ENCODE results near the gene NDNF. TPM values are rescaled to one million over a fixed set of nuclear protein-coding genes. Genes with fewer than 3 reads are reported as not detected.
A peak's percentile ranks its signal among the peaks of the same experiment; 100 is the strongest.

The NDNF gene
- total RNA-seq, 4 donors from 2014 or later, result 11.6 to 16.0 (median 12.1) TPM

GRCh38 chr4:121108557-121108956, 36.2 kb upstream of the NDNF start:
- Histone ChIP-seq H3K27me3 (no peaks in the 10 kb centered on the region), H3K36me3 (no peaks in the 10 kb centered on the region), H3K9me3 (no peaks in the 10 kb centered on the region), H3K27ac (replicated peaks in 1 of 4) (no peak overlapping the region), H3K4me1 (no peaks in the 10 kb centered on the region), H3K4me3 (no peak overlapping the region)
- no peak for DNase-seq (ENCODE audit: extremely low spot score)
- TF ChIP-seq, protein P1, sequence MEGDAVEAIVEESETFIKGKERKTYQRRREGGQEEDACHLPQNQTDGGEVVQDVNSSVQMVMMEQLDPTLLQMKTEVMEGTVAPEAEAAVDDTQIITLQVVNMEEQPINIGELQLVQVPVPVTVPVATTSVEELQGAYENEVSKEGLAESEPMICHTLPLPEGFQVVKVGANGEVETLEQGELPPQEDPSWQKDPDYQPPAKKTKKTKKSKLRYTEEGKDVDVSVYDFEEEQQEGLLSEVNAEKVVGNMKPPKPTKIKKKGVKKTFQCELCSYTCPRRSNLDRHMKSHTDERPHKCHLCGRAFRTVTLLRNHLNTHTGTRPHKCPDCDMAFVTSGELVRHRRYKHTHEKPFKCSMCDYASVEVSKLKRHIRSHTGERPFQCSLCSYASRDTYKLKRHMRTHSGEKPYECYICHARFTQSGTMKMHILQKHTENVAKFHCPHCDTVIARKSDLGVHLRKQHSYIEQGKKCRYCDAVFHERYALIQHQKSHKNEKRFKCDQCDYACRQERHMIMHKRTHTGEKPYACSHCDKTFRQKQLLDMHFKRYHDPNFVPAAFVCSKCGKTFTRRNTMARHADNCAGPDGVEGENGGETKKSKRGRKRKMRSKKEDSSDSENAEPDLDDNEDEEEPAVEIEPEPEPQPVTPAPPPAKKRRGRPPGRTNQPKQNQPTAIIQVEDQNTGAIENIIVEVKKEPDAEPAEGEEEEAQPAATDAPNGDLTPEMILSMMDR (IDR thresholded peaks at IDR 0.05), result no peak
- TF ChIP-seq POLR2A (IDR thresholded peaks at IDR 0.05; ENCODE audit: low read depth) (no peak), EP300 (IDR thresholded peaks at IDR 0.05) (no peak), POLR2AphosphoS5 (IDR thresholded peaks at IDR 0.05) (no peak)
- intact Hi-C loops (cut with DNase I), result no loop called here
- 100% methylated on average over 2 of the region's 2 CpGs for WGBS

DNA sequence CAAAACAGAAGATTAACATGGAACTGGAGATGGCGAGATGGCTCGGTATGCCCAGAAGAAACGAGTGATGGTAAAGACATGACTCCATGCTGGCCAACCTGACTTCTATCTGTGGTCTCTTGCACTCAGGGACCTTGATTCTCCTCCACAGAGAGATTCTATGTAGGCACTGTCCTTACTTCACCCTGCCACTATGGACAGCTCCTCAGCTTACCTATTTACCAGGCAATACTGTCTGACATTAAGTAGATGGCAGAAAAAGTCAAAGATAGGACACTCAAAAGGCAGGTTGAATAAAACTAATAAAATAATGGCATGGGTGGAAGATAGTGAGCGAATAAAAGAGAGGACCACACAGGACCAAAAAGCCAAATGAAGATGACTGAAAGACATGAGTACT, 35.2 kb upstream of the NDNF start:
- no peak overlapping the region for H3K4me3 ChIP-seq
- intact Hi-C loops (cut with DNase I), result no loop called here
- DNase-seq (ENCODE audit: extremely low spot score), result no peak
- no peak overlapping the region for H3K27ac ChIP-seq (replicated peaks in 1 of 4)
- H3K27me3 ChIP-seq, result no peaks in the 10 kb centered on the region
- no peaks in the 10 kb centered on the region for H3K36me3 ChIP-seq
- H3K9me3 ChIP-seq, result no peaks in the 10 kb centered on the region
- no peak for TF ChIP-seq POLR2AphosphoS5 (IDR thresholded peaks at IDR 0.05)
- TF ChIP-seq, protein P1 (IDR thresholded peaks at IDR 0.05), result no peak
- TF ChIP-seq POLR2A (IDR thresholded peaks at IDR 0.05; ENCODE audit: low read depth), result no peak
- no peak for TF ChIP-seq EP300 (IDR thresholded peaks at IDR 0.05)
- no peaks in the 10 kb centered on the region for H3K4me1 ChIP-seq
- WGBS, result 95% methylated on average over 4 of the region's 4 CpGs

DNA sequence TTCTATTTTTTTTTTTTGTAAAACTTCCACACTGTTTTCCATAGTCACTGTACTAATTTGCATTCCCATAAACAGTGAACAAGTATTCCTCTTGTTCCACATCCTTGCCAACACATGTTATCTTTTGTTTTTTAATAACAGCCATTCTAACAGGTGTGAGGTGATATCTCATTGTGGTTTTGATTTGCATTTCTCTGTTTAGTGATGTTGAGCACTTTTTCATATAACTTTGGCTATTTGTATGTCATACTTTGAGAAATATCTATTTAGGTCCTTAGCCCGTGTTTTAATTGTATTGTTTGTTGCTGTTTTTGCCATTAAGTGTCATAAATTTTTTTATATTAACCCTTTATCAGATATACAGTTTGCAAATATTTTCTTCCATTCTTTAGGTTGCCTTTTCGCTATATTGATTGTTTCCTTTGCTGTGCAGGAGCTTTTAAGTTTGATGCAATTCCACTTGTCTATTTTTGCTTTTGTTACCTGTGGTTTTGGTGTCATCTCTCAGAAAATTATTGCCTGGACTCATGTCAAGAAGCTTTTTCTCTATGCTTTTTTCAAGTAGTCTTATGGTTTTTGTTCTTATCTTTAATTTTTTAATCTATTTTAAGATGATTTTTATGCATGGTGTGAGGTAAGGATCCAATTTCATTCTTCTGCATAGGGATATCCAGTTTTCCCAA, 27.9 kb upstream of the NDNF start:
- no peak for DNase-seq (ENCODE audit: extremely low spot score)
- intact Hi-C loops (cut with DNase I), result no loop called here
- 84% methylated on average over 2 of the region's 2 CpGs for WGBS
- Histone ChIP-seq H3K27ac (replicated peaks in 1 of 4) (no peak overlapping the region), H3K27me3 (no peaks in the 10 kb centered on the region), H3K4me1 (no peaks in the 10 kb centered on the region), H3K9me3 (no peaks in the 10 kb centered on the region), H3K4me3 (no peak overlapping the region), H3K36me3 (no peaks in the 10 kb centered on the region)
- TF ChIP-seq EP300 (IDR thresholded peaks at IDR 0.05), result no peak

DNA sequence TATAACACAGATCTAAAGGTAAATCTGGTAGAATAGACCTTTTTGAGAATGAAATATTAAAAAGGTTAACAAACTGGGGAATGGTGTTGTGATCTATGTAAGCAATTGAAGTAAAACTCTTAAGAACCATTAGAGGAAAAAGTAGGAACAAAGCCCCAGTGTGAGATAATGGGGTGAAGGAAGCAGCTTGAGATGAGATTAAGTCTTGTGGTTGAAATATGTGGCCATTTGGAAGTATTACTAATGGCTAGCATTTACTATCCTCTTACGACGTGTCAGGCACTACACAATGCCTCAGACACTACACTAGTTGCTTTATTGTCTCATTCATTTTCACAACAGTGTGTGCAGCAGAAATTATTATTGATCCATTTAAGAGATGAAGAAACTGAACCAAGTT, 25.9 kb upstream of the NDNF start:
- TF ChIP-seq POLR2AphosphoS5 (IDR thresholded peaks at IDR 0.05) (no peak), EP300 (IDR thresholded peaks at IDR 0.05) (no peak), POLR2A (IDR thresholded peaks at IDR 0.05; ENCODE audit: low read depth) (no peak)
- TF ChIP-seq, protein P1 (IDR thresholded peaks at IDR 0.05), result no peak
- intact Hi-C loops (cut with DNase I), result loop anchor here (5.0 to 10.0 kb wide), 2 partner anchors 376 to 1023 kb away; no protein-coding TSS in a partner anchor
- no peaks in the 10 kb centered on the region for H3K36me3 ChIP-seq
- H3K4me3 ChIP-seq, result no peak overlapping the region
- DNase-seq (ENCODE audit: extremely low spot score), result no peak
- no peaks in the 10 kb centered on the region for H3K27me3 ChIP-seq
- no peaks in the 10 kb centered on the region for H3K4me1 ChIP-seq
- no peaks in the 10 kb centered on the region for H3K9me3 ChIP-seq
- WGBS, result 70% methylated on average over 2 of the region's 2 CpGs
- H3K27ac ChIP-seq (replicated peaks in 1 of 4), result no peak overlapping the region

DNA sequence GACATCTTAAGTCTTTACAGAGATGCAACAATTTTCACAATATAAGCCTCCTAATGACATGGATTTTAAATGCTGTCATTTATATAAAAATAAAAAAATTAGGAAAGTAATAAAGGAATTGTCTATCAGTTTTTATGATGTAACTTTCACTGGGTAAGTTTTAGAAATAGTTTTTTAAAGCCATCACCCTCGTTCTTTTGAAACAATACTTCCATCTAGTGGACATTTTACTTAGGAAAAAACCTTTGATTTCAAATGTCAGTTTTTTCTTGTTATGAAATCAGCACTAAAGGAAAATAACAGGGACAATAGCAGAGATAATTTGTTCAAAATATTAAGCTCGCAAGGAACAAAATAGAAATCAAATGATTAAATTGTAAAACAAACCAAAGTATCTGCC, 24.3 kb upstream of the NDNF start:
- intact Hi-C loops (cut with DNase I), result loop anchor here (2.0 to 10.0 kb wide), 3 partner anchors 374 to 1022 kb away; no protein-coding TSS in a partner anchor
- DNase-seq (ENCODE audit: extremely low spot score), result no peak
- H3K27me3 ChIP-seq, result no peaks in the 10 kb centered on the region
- H3K27ac ChIP-seq (replicated peaks in 1 of 4), result no peak overlapping the region
- H3K36me3 ChIP-seq, result no peaks in the 10 kb centered on the region
- H3K9me3 ChIP-seq, result no peaks in the 10 kb centered on the region
- H3K4me1 ChIP-seq, result no peaks in the 10 kb centered on the region
- 27% methylated on average over 2 of the region's 2 CpGs for WGBS
- TF ChIP-seq, protein P1 (IDR thresholded peaks at IDR 0.05), result peak; percentile 40 to 61 (median 60)
- no peak for TF ChIP-seq POLR2A (IDR thresholded peaks at IDR 0.05; ENCODE audit: low read depth)
- H3K4me3 ChIP-seq, result no peak overlapping the region
